Measurements from ENCODE around the gene ANAPC15. TPM values are rescaled to one million over a fixed set of nuclear protein-coding genes. Genes with fewer than 3 reads are reported as not detected.
"Not testable (repeated sequence)": the region's sequence is repeated elsewhere in the genome, so short reads cannot be mapped to it uniquely, and the experiment has no call there.

The ANAPC15 gene
- polyA plus RNA-seq (2012; ENCODE audit: insufficient read depth, insufficient read length, low read depth): 140 TPM

DNA sequence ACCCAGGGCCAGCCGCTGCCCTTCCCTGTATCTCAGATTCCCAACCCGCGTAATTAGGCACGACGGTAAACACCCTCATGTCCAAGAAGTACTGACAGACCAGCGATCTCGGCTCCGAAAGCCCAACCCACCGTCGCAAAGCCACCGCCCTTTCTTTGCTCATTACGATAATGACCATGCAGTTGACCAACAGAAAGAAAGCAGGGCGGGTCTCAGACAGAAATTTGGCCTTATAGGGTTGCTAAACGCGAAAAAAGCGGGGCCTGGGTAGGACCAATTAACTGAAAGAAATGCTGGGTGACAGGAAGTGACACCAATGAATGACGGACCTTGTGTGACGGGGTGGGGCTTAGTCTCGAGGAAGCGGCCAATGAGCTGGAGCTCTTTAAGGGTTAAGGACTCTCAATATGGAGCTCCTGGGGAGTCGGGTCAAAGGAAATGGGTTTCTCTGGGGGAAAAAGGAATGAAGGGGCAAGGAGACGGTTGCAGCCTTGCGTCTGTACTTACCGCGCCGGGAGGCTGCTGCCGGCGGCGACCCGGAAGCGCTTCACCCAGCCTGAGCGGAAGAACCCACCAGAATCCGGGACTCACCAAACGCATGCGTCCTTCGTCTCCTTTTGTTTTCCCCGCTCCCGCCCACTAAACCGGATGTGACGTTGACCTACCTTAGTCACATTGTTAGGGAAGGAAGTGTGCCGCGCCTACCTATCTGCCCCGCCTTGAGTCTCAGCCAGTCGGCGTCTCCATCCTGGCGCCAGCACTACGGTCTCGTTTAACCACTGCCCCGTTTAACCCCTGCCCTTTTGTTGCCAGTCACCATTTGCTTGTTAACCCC, at the start of gene ANAPC15:
TSS of gene ANAPC15 (minus strand) at position 553 of the 835 bp plus-strand sequence. CDS start 1,419 bp downstream, outside the sequence.
- Histone ChIP-seq H3K4me1 (peaks cover 8% of the 10 kb centered on the region), H3K9me3 (no peaks in the 10 kb centered on the region), H3K4me3 (ENCODE audit: low read depth, low read length) (peak within 1 kb of the TSS; percentile 78), H3K27me3 (no peaks in the 10 kb centered on the region), H3K36me3 (peaks cover 6% of the 10 kb centered on the region)
- TF ChIP-seq, protein P1, sequence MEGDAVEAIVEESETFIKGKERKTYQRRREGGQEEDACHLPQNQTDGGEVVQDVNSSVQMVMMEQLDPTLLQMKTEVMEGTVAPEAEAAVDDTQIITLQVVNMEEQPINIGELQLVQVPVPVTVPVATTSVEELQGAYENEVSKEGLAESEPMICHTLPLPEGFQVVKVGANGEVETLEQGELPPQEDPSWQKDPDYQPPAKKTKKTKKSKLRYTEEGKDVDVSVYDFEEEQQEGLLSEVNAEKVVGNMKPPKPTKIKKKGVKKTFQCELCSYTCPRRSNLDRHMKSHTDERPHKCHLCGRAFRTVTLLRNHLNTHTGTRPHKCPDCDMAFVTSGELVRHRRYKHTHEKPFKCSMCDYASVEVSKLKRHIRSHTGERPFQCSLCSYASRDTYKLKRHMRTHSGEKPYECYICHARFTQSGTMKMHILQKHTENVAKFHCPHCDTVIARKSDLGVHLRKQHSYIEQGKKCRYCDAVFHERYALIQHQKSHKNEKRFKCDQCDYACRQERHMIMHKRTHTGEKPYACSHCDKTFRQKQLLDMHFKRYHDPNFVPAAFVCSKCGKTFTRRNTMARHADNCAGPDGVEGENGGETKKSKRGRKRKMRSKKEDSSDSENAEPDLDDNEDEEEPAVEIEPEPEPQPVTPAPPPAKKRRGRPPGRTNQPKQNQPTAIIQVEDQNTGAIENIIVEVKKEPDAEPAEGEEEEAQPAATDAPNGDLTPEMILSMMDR (IDR thresholded peaks at IDR 0.05; ENCODE audit: low read depth, low read length): no peak
- peak; percentile 97 for DNase-seq

DNA sequence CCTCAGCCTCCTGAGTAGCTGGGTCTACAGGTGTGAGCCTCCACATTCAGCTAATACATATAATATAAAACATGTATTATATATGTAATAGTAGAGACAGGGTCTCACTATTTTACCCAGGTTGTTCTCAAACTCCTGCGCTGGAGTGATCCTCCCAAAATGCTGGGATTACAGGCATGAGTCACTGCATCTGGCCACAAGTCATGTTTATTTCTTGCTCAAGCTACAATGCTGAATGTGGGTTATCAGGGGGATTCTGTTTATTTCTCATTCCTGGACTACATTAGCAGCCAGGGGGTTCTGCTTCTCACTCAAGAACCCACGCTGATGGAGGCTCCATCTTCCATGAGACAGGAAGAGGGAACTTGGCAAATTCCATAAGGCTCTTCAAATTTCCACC, 47.8 kb upstream of the ANAPC15 start:
- no peak for DNase-seq
- Histone ChIP-seq H3K4me1 (no peaks in the 10 kb centered on the region), H3K27me3 (no peaks in the 10 kb centered on the region), H3K9me3 (no peaks in the 10 kb centered on the region; the same call in 1 of the 2 replicates), H3K4me3 (ENCODE audit: low read depth, low read length) (no peak overlapping the region), H3K36me3 (no peaks in the 10 kb centered on the region)
- TF ChIP-seq, protein P1 (IDR thresholded peaks at IDR 0.05; ENCODE audit: low read depth, low read length): no peak

DNA sequence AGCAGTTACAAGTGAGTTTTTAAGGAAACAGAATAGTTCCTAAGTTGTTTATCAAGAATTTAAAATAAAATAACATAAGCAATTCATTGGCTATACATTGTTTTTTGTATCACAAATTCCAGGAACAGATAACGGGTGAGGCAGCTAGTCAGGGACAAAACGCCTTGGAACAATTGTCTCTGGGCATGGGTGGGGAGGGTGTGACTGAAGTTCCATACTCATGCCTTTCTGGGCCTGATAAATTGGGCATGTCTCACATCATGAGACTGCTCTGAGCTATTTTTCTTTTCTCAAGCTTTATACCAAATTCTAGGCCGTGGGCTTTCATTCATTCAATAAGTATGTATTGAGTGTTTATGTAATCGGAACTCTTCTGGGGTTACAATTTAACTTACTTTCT, 44.6 kb upstream of the ANAPC15 start:
- no peak for DNase-seq
- Histone ChIP-seq H3K4me3 (ENCODE audit: low read depth, low read length) (no peak overlapping the region), H3K4me1 (peaks cover 5% of the 10 kb centered on the region), H3K27me3 (no peaks in the 10 kb centered on the region), H3K36me3 (no peaks in the 10 kb centered on the region), H3K9me3 (no peaks in the 10 kb centered on the region)
- TF ChIP-seq, protein P1 (IDR thresholded peaks at IDR 0.05; ENCODE audit: low read depth, low read length): no peak

DNA sequence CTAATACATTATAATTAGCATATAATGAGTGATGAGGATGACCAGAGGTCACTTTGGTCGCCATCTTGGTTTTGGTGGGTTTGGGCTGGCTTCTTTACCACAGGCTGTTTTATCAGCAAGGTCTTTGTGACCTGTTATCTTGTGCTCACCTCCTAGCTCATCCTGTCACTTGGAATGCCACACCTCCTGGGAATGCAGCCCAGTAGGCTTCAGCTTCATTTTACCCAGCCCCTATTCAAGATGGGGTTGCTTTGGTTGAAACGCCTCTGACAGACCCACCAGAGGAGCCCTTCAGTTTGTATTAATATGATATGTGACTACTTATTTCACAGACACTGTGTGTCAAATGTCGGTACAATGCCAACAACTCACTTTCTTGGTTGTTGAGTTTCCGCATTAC, 43.3 kb upstream of the ANAPC15 start:
- Histone ChIP-seq H3K27me3 (no peaks in the 10 kb centered on the region), H3K4me1 (peaks cover 5% of the 10 kb centered on the region), H3K36me3 (no peaks in the 10 kb centered on the region), H3K4me3 (ENCODE audit: low read depth, low read length) (no peak overlapping the region), H3K9me3 (no peaks in the 10 kb centered on the region)
- TF ChIP-seq, protein P1 (IDR thresholded peaks at IDR 0.05; ENCODE audit: low read depth, low read length): no peak
- DNase-seq: no peak

DNA sequence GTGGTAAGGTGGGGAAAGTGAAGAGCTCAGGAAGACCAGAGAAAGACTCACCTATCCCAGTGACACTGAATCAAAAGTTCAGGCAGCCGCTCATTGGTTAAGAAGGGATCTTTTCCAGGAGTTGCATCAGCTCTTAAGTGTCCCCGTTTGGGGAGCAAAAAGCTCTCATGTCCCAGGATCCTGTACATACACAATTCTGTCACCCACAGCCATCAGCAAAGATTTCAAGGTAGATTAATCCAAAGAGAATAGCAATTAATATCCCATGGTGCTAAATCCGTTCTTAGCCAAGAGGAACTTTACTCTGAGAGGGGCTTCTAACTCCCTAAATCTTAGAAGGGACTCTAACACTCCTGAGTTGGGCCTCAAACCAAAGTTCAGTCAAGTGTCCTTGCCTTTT, 42.3 kb upstream of the ANAPC15 start:
- DNase-seq: no peak
- Histone ChIP-seq H3K4me1 (peaks cover 5% of the 10 kb centered on the region), H3K9me3 (no peaks in the 10 kb centered on the region), H3K4me3 (ENCODE audit: low read depth, low read length) (no peak overlapping the region), H3K36me3 (no peaks in the 10 kb centered on the region), H3K27me3 (no peaks in the 10 kb centered on the region)
- TF ChIP-seq, protein P1 (IDR thresholded peaks at IDR 0.05; ENCODE audit: low read depth, low read length): no peak

- H3K36me3 ChIP-seq; DNase-seq; H3K4me1 ChIP-seq; H3K4me3 ChIP-seq (ENCODE audit: low read depth, low read length); H3K27me3 ChIP-seq; H3K9me3 ChIP-seq: not testable (repeated sequence)
Measured at GRCh38 chr11:72153874-72154273, 41.4 kb upstream of the ANAPC15 start.
